ENCODE measurements around the gene EIF4E1B.

Gene EIF4E1B

GRCh38 chr5:176658817-176659511 lies 28.5 kb downstream of the EIF4E1B start:
- no peak for TF ChIP-seq CTCF (IDR thresholded peaks at IDR 0.05; ENCODE audit: low read depth, low read length)
- DNase-seq (ENCODE audit: low read depth in 2 of 2), result peak in 1 of 2 donors; percentile 24
- no peak overlapping the region for H3K4me3 ChIP-seq (replicated peaks in 1 of 2; ENCODE audit: low read depth in 2 of 2, low read length in 2 of 2)

GRCh38 chr5:176659512-176659839 lies 29.0 kb downstream of the EIF4E1B start:
- no peak overlapping the region for H3K4me3 ChIP-seq (replicated peaks in 1 of 2; ENCODE audit: low read depth in 2 of 2, low read length in 2 of 2)
- DNase-seq (ENCODE audit: low read depth in 2 of 2), result no peak
- TF ChIP-seq CTCF (IDR thresholded peaks at IDR 0.05; ENCODE audit: low read depth, low read length), result no peak

GRCh38 chr5:176659860-176660461 lies 29.5 kb downstream of the EIF4E1B start:
- no peak overlapping the region for H3K4me3 ChIP-seq (replicated peaks in 1 of 2; ENCODE audit: low read depth in 2 of 2, low read length in 2 of 2)
- no peak for TF ChIP-seq CTCF (IDR thresholded peaks at IDR 0.05; ENCODE audit: low read depth, low read length)
- DNase-seq (ENCODE audit: low read depth in 2 of 2), result no peak

GRCh38 chr5:176660530-176660859 lies 30.0 kb downstream of the EIF4E1B start:
- no peak for TF ChIP-seq CTCF (IDR thresholded peaks at IDR 0.05; ENCODE audit: low read depth, low read length)
- no peak overlapping the region for H3K4me3 ChIP-seq (replicated peaks in 1 of 2; ENCODE audit: low read depth in 2 of 2, low read length in 2 of 2)
- no peak for DNase-seq (ENCODE audit: low read depth in 2 of 2)

GRCh38 chr5:176660860-176661641 lies 30.6 kb downstream of the EIF4E1B start:
- peak; percentile 77 to 81 for DNase-seq (ENCODE audit: low read depth in 2 of 2)
- no peak overlapping the region for H3K4me3 ChIP-seq (replicated peaks in 1 of 2; ENCODE audit: low read depth in 2 of 2, low read length in 2 of 2)
- TF ChIP-seq CTCF (IDR thresholded peaks at IDR 0.05; ENCODE audit: low read depth, low read length), result peak; percentile 95

- TF ChIP-seq CTCF (IDR thresholded peaks at IDR 0.05; ENCODE audit: low read depth, low read length), result no peak
- no peak for DNase-seq (ENCODE audit: low read depth in 2 of 2)
- H3K4me3 ChIP-seq (replicated peaks in 1 of 2; ENCODE audit: low read depth in 2 of 2, low read length in 2 of 2), result no peak overlapping the region
These were observed 31.2 kb downstream of the EIF4E1B start for GRCh38 chr5:176661676-176662075.
